ENCODE data around the gene SCTR.

Gene SCTR

GRCh38 chr2:119402645-119403560, 121.4 kb downstream of the SCTR start:
- DNase-seq: peak; percentile 10

- DNase-seq: no peak
Observed at GRCh38 chr2:119402106-119402505, 122.2 kb downstream of the SCTR start.

GRCh38 chr2:119397196-119397595, 127.1 kb downstream of the SCTR start:
- DNase-seq: no peak

GRCh38 chr2:119393971-119394748, 130.1 kb downstream of the SCTR start:
- DNase-seq: no peak
